ENCODE results near the gene TMTC3. TPM values are rescaled to one million over a fixed set of nuclear protein-coding genes. Genes with fewer than 3 reads are reported as not detected.

The TMTC3 gene
- total RNA-seq: 42.0 and 43.3 TPM in 2 replicates
- long read RNA-seq, full-length matches to known transcripts: 154 of 219 reads
- long read RNA-seq, partial matches to known transcripts: 36 of 219 reads
- long read RNA-seq, other reads (novel, unspliced or antisense): 29 of 219 reads

DNA sequence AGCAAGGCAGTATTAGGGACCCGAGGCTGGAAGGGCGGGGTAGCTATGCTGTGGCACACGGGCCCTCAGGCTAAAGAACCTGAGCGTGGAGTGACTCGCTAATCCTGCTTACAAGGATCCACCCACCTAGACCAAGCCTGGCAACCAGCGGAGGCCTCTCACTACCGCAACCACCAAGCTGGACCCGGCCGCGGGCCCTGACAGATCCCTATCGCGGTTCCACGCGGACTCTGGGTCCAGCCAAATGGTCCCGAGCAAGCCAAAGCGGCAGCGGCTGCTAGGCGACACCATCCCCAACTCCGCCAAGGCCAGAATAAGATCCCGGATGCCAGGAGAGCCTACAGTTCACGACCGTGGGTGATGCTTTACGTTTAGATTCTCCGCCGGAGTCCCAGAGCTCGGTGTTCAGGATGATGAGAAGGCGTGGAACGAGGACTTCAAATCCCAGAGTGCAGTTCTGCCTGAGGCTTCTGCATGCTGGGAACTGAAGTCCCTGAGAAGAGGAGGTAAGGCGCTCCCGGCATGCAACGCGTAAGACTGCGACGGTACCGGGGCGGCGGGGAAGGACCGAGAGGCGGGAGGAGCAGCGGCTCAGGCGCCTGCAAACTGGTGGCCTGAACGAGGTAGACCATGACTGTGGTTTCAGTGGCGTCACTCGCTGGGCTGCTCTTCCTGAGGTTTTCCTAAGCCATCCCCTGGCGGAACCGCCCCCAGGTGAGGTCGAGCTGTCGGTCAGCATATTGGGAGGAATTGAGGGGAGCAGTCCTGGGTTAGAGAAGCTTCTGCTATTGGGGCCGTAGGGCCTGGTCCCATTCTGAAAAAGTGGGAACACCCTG lies at the start of gene TMTC3, which contains the start of gene CEP290:
Gene TMTC3 (plus strand): TSS at position 534 of the 836 bp plus-strand sequence. CDS start 6,009 bp downstream, outside the sequence.
Gene CEP290 (minus strand): TSS at position 315 of the 836 bp plus-strand sequence. CDS start 781 bp downstream, outside the sequence.
- H3K4me1 Mint-ChIP-seq (ENCODE audit: unreplicated experiment): peaks cover 18% of the 10 kb centered on the region
- TF ChIP-seq CTCF (IDR thresholded peaks at IDR 0.05): no peak
- peak; percentile 97 for DNase-seq (ENCODE audit: extremely low spot score, unreplicated experiment)
- no peaks in the 10 kb centered on the region for H3K27me3 Mint-ChIP-seq (ENCODE audit: unreplicated experiment)
- H3K9me3 Mint-ChIP-seq (ENCODE audit: unreplicated experiment): no peaks in the 10 kb centered on the region
- H3K4me3 Mint-ChIP-seq (ENCODE audit: unreplicated experiment): peak within 1 kb of the TSS; percentile 80
- peak within 1 kb of the TSS; percentile 98 for H3K27ac Mint-ChIP-seq (ENCODE audit: unreplicated experiment)
- H3K36me3 Mint-ChIP-seq (ENCODE audit: unreplicated experiment): peaks cover 17% of the 10 kb centered on the region

GRCh38 chr12:88092771-88093170 lies 49.3 kb upstream of the TMTC3 start:
- no peaks in the 10 kb centered on the region for H3K9me3 Mint-ChIP-seq (ENCODE audit: unreplicated experiment)
- DNase-seq (ENCODE audit: extremely low spot score, unreplicated experiment): no peak
- TF ChIP-seq CTCF (IDR thresholded peaks at IDR 0.05): no peak
- H3K27ac Mint-ChIP-seq (ENCODE audit: unreplicated experiment): no peak overlapping the region
- H3K27me3 Mint-ChIP-seq (ENCODE audit: unreplicated experiment): no peaks in the 10 kb centered on the region
- no peak overlapping the region for H3K4me3 Mint-ChIP-seq (ENCODE audit: unreplicated experiment)
- peaks cover 16% of the 10 kb centered on the region for H3K36me3 Mint-ChIP-seq (ENCODE audit: unreplicated experiment)
- H3K4me1 Mint-ChIP-seq (ENCODE audit: unreplicated experiment): no peaks in the 10 kb centered on the region

- Mint-ChIP-seq H3K36me3 (ENCODE audit: unreplicated experiment) (peaks cover 17% of the 10 kb centered on the region), H3K27me3 (ENCODE audit: unreplicated experiment) (no peaks in the 10 kb centered on the region), H3K4me1 (ENCODE audit: unreplicated experiment) (no peaks in the 10 kb centered on the region), H3K27ac (ENCODE audit: unreplicated experiment) (no peak overlapping the region), H3K4me3 (ENCODE audit: unreplicated experiment) (no peak overlapping the region), H3K9me3 (ENCODE audit: unreplicated experiment) (no peaks in the 10 kb centered on the region)
- no peak for TF ChIP-seq CTCF (IDR thresholded peaks at IDR 0.05)
- DNase-seq (ENCODE audit: extremely low spot score, unreplicated experiment): no peak
These were observed 48.5 kb upstream of the TMTC3 start for GRCh38 chr12:88093573-88093972.

DNA sequence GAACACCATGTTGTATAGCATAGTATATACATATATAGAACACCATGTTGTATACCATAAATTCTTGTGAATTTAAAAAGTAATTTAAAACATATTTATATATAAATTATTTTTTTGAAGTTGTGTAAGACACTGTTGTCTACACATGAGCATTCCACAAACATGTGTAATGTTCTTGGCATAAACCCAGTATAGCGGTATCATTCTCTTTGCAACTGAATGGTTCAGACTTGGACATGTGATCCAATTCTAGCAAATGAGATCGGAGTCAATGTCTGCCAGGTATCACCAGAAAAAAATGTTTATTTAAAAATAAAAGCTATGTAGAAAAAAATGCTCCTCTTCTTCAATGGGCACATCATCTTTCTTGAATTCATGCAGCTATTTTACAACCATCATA lies 34.1 kb upstream of the TMTC3 start:
- no peak for DNase-seq (ENCODE audit: extremely low spot score, unreplicated experiment)
- Mint-ChIP-seq H3K27me3 (ENCODE audit: unreplicated experiment) (no peaks in the 10 kb centered on the region), H3K4me1 (ENCODE audit: unreplicated experiment) (peaks cover 3% of the 10 kb centered on the region), H3K4me3 (ENCODE audit: unreplicated experiment) (no peak overlapping the region), H3K36me3 (ENCODE audit: unreplicated experiment) (peaks cover 37% of the 10 kb centered on the region), H3K9me3 (ENCODE audit: unreplicated experiment) (no peaks in the 10 kb centered on the region), H3K27ac (ENCODE audit: unreplicated experiment) (no peak overlapping the region)
- no peak for TF ChIP-seq CTCF (IDR thresholded peaks at IDR 0.05)

- H3K27ac Mint-ChIP-seq (ENCODE audit: unreplicated experiment): peak overlapping the region; percentile 36
These were observed 30.9 kb upstream of the TMTC3 start for GRCh38 chr12:88111074-88111652.

More at GRCh38 chr12:88111074-88111652, 30.9 kb upstream of the TMTC3 start:
- no peaks in the 10 kb centered on the region for H3K27me3 Mint-ChIP-seq (ENCODE audit: unreplicated experiment)
- TF ChIP-seq CTCF (IDR thresholded peaks at IDR 0.05): peak; percentile 54
- peaks cover 15% of the 10 kb centered on the region for H3K4me1 Mint-ChIP-seq (ENCODE audit: unreplicated experiment)
- DNase-seq (ENCODE audit: extremely low spot score, unreplicated experiment): no peak
- H3K4me3 Mint-ChIP-seq (ENCODE audit: unreplicated experiment): peak overlapping the region; percentile 59
- peaks cover 30% of the 10 kb centered on the region for H3K36me3 Mint-ChIP-seq (ENCODE audit: unreplicated experiment)
- no peaks in the 10 kb centered on the region for H3K9me3 Mint-ChIP-seq (ENCODE audit: unreplicated experiment)

All from osteocyte (in vitro differentiated cells).